HG03025 (cell line): Measurements from ENCODE around the gene PRLR.
A peak's percentile ranks its signal among the peaks of the same experiment; 100 is the strongest.

Experiments
- ATAC-seq: cut with Tn5 transposase; IDR thresholded peaks from one replicate; pipeline ENCODE4 v1.9.1; 2021; ENCODE audit warnings: mild to moderate bottlenecking, moderate library complexity; ENCODE audit not compliant: unreplicated experiment, low FRiP score

Gene PRLR

GRCh38 chr5:35010676-35011075, 219.6 kb downstream of the PRLR start:
- no peak for ATAC-seq

GRCh38 chr5:35009657-35010056, 220.6 kb downstream of the PRLR start:
- ATAC-seq, result no peak

- no peak for ATAC-seq
These were observed 221.3 kb downstream of the PRLR start for GRCh38 chr5:35009019-35009418.

- no peak for ATAC-seq
These were observed 225.5 kb downstream of the PRLR start for GRCh38 chr5:35004771-35005170.

GRCh38 chr5:35004200-35004599, 226.1 kb downstream of the PRLR start:
- ATAC-seq, result no peak

- ATAC-seq, result peak; percentile 40
These were observed 227.0 kb downstream of the PRLR start for GRCh38 chr5:35003018-35003957.

GRCh38 chr5:35002459-35002858, 227.8 kb downstream of the PRLR start:
- ATAC-seq, result no peak

- ATAC-seq, result no peak
These were observed 228.4 kb downstream of the PRLR start for GRCh38 chr5:35001842-35002241.
